AG04449 (cell line): ENCODE data around the gene B4GALNT4.
A peak's percentile ranks its signal among the peaks of the same experiment; 100 is the strongest.

Experiments used
- CTCF ChIA-PET: fragments of 350-600 bp; formaldehyde crosslinking; extraction: SDS; loops from one replicate; lab custom pipeline; 2021; ENCODE audit warnings: antibody characterized with exemption; lab: Yijun Ruan, JAX
- POLR2A ChIA-PET: fragments of 400-600, 350-600 bp; formaldehyde crosslinking; extraction: SDS; loops from one replicate; lab custom pipeline; 2020; ENCODE audit warnings: antibody characterized with exemption, inconsistent platforms; lab: Yijun Ruan, JAX
- DNase-seq: peaks from one replicate; pipeline ENCODE4 v3.0.0-alpha.2; 2010; ENCODE audit warnings: low read depth, low spot score
- H3K4me3 ChIP-seq: 2 replicates; pipeline ENCODE4 v1.5.1; 2011; ENCODE audit warnings: low read depth, mild to moderate bottlenecking, control low read depth, low read length
- CTCF ChIP-seq: IDR thresholded peaks from one replicate; pipeline ENCODE4 v1.5.1; 2011; ENCODE audit warnings: mild to moderate bottlenecking, moderate library complexity, low read length, control low read depth, inconsistent platforms; ENCODE audit not compliant: insufficient read depth; ENCODE audit errors: missing control alignments

The B4GALNT4 gene

GRCh38 chr11:363948-364761 lies 5.1 kb upstream of the B4GALNT4 start:
- peak; percentile 39 for TF ChIP-seq CTCF
- DNase-seq: no peak
- H3K4me3 ChIP-seq: no peak overlapping the region
- ChIA-PET CTCF (interaction anchor here (0.7 to 7.8 kb wide), 11 partner anchors 9 to 161 kb away, joined by 3 to 69 read pairs (median 4); partner anchors contain the start of gene IFITM2), POLR2A (no interaction called here)

GRCh38 chr11:364991-365725 lies 4.1 kb upstream of the B4GALNT4 start:
- no peak for TF ChIP-seq CTCF
- ChIA-PET CTCF (interaction anchor here (0.7 to 7.8 kb wide), 5 partner anchors 10 to 115 kb away, joined by 3 to 69 read pairs (median 6); partner anchors contain the start of gene IFITM2), POLR2A (no interaction called here)
- no peak overlapping the region for H3K4me3 ChIP-seq
- no peak for DNase-seq

GRCh38 chr11:365831-366230 lies 3.5 kb upstream of the B4GALNT4 start:
- ChIA-PET CTCF (interaction anchor here (1.8 to 7.8 kb wide), 3 partner anchors 60 to 115 kb away, joined by 8 to 69 read pairs (median 61); partner anchors contain the start of gene IFITM2), POLR2A (no interaction called here)
- no peak for DNase-seq
- H3K4me3 ChIP-seq: no peak overlapping the region
- no peak for TF ChIP-seq CTCF

- POLR2A ChIA-PET: interaction anchor here (0.9 kb wide), 1 partner anchor 161 kb away, joined by 4 read pairs; the partner anchor contains the start of genes BET1L and RIC8A
- H3K4me3 ChIP-seq: no peak overlapping the region
- TF ChIP-seq CTCF: no peak
- CTCF ChIA-PET: interaction anchor here (2.1 to 2.9 kb wide), 4 partner anchors 9 to 80 kb away, joined by 5 to 14 read pairs (median 8); no protein-coding TSS in a partner anchor
- DNase-seq: no peak
These were observed 1.3 kb upstream of the B4GALNT4 start for GRCh38 chr11:367956-368413.

- ChIA-PET POLR2A (interaction anchor here (0.9 kb wide), 1 partner anchor 161 kb away, joined by 4 read pairs; the partner anchor contains the start of genes BET1L and RIC8A), CTCF (interaction anchor here (0.8 to 2.9 kb wide), 5 partner anchors 10 to 118 kb away, joined by 3 to 14 read pairs (median 8); no protein-coding TSS in a partner anchor)
- TF ChIP-seq CTCF: no peak
- peak overlapping the region; percentile 50 for H3K4me3 ChIP-seq
- no peak for DNase-seq
These were observed 624 bp upstream of the B4GALNT4 start for GRCh38 chr11:368414-369335.
